Lower lobe of right lung (tissue), 2 donors: ENCODE data around the gene QPCTL. TPM values are rescaled to one million over a fixed set of nuclear protein-coding genes. Genes with fewer than 3 reads are reported as not detected.
A peak's percentile ranks its signal among the peaks of the same experiment; 100 is the strongest.

Experiments
- ATAC-seq, 2 donors: fragments of 200-7000 bp; cut with Tn5 transposase; one replicate each; pipeline ENCODE4 v1.9.1; 2020 to 2022; ENCODE audit warnings: mild to moderate bottlenecking in 2 of 2, moderate library complexity in 2 of 2
- DNase-seq: peaks from one replicate; pipeline ENCODE4 v3.0.0-alpha.2; 2020
- H3K27ac ChIP-seq: fragments of 200-600 bp; one replicate; pipeline ENCODE4 v1.8.0; 2022
- H3K27me3 ChIP-seq: fragments of 200-600 bp; one replicate; pipeline ENCODE4 v1.8.0; 2022; ENCODE audit warnings: low read depth
- H3K36me3 ChIP-seq: fragments of 200-600 bp; one replicate; pipeline ENCODE4 v1.8.0; 2022; ENCODE audit warnings: mild to moderate bottlenecking
- H3K4me1 ChIP-seq: fragments of 200-600 bp; one replicate; pipeline ENCODE4 v1.8.0; 2022
- H3K4me3 ChIP-seq: fragments of 200-600 bp; one replicate; pipeline ENCODE4 v1.8.0; 2022; ENCODE audit warnings: mild to moderate bottlenecking
- H3K9me3 ChIP-seq: fragments of 200-600 bp; one replicate; pipeline ENCODE4 v1.8.0; 2022
- CTCF ChIP-seq: fragments of 200-600 bp; IDR thresholded peaks from one replicate; pipeline ENCODE4 v1.8.0; 2022; ENCODE audit warnings: antibody characterized with exemption, mild to moderate bottlenecking
- intact Hi-C: fragments of 100-400 bp; cut with DNase I; formaldehyde crosslinking; loops from one replicate; pipeline ENCODE4 v1.11.0; 2022
- total RNA-seq: library from RNA; stranded (reverse); fragmentation: NEBNext Ultra II Directional; extraction: Animal tissue kit (Norgen Biotek cat#: 25700); gene quantifications from one replicate; pipeline ENCODE4 v1.2.1, GENCODE V29; 2021
- donor health status: DM: no; HTN: yes; CAD: no; lungs with severe emphysema.

Gene QPCTL
- total RNA-seq, 1 donor from 2014 or later: 5.0 TPM

- peak in 1 of 2 donors; percentile 19 for ATAC-seq
- intact Hi-C loops: no loop called here
- Histone ChIP-seq H3K27ac (no peak overlapping the region), H3K4me3 (no peak overlapping the region), H3K27me3 (no peaks in the 10 kb centered on the region), H3K9me3 (no peaks in the 10 kb centered on the region), H3K4me1 (no peaks in the 10 kb centered on the region), H3K36me3 (no peaks in the 10 kb centered on the region)
- TF ChIP-seq CTCF: no peak
- DNase-seq: no peak
These were observed 34.8 kb upstream of the QPCTL start for GRCh38 chr19:45657520-45658167.

- Histone ChIP-seq H3K27ac (no peak overlapping the region), H3K9me3 (no peaks in the 10 kb centered on the region), H3K36me3 (no peaks in the 10 kb centered on the region), H3K4me1 (no peaks in the 10 kb centered on the region), H3K27me3 (peaks cover 5% of the 10 kb centered on the region), H3K4me3 (no peak overlapping the region)
- no peak for ATAC-seq
- no peak for TF ChIP-seq CTCF
- intact Hi-C loops: no loop called here
- no peak for DNase-seq
These were observed 33.3 kb upstream of the QPCTL start for GRCh38 chr19:45659096-45659729.

GRCh38 chr19:45660636-45661035 is 31.8 kb upstream of the QPCTL start:
- DNase-seq (no peak), ATAC-seq (no peak)
- peaks cover 8% of the 10 kb centered on the region for H3K27me3 ChIP-seq

GRCh38 chr19:45663800-45664199 is 28.7 kb upstream of the QPCTL start:
- no peak overlapping the region for H3K27ac ChIP-seq
- peaks cover 31% of the 10 kb centered on the region for H3K27me3 ChIP-seq
- TF ChIP-seq CTCF: no peak
- intact Hi-C loops: no loop called here
- ATAC-seq (no peak), DNase-seq (no peak)
- H3K36me3 ChIP-seq: no peaks in the 10 kb centered on the region
- H3K9me3 ChIP-seq: no peaks in the 10 kb centered on the region
- H3K4me1 ChIP-seq: peaks cover 14% of the 10 kb centered on the region
- no peak overlapping the region for H3K4me3 ChIP-seq

More at GRCh38 chr19:45660636-45661035, 31.8 kb upstream of the QPCTL start:
- H3K4me3 ChIP-seq: no peak overlapping the region
- intact Hi-C loops: no loop called here
- no peak overlapping the region for H3K27ac ChIP-seq
- H3K9me3 ChIP-seq: no peaks in the 10 kb centered on the region
- no peak for TF ChIP-seq CTCF
- no peaks in the 10 kb centered on the region for H3K4me1 ChIP-seq
- H3K36me3 ChIP-seq: no peaks in the 10 kb centered on the region

GRCh38 chr19:45664575-45664974 is 27.9 kb upstream of the QPCTL start:
- no peak for DNase-seq
- H3K27me3 ChIP-seq: peaks cover 37% of the 10 kb centered on the region
- no peak for ATAC-seq
- no peak overlapping the region for H3K27ac ChIP-seq
- H3K4me1 ChIP-seq: peaks cover 21% of the 10 kb centered on the region
- no peaks in the 10 kb centered on the region for H3K36me3 ChIP-seq
- no peak overlapping the region for H3K4me3 ChIP-seq
- H3K9me3 ChIP-seq: no peaks in the 10 kb centered on the region
- intact Hi-C loops: no loop called here
- no peak for TF ChIP-seq CTCF
